ENCODE results near the gene CYB5R2. TPM values are rescaled to one million over a fixed set of nuclear protein-coding genes. Genes with fewer than 3 reads are reported as not detected.

The CYB5R2 gene
- 1 to 10 TPM in 1 of 3 donors, under 1 TPM in 2; 0.31 to 1.2 (median 0.55) TPM for total RNA-seq
- total RNA-seq (2013) = 1.3 TPM

GRCh38 chr11:7672960-7673723 is at the start of gene CYB5R2:
CYB5R2 (minus strand) TSS chr11:7673500; CDS start chr11:7672825, 675 bp downstream.
- Histone ChIP-seq H3K4me3 (ENCODE audit: low read length) (peak within 1 kb of the TSS; percentile 16), H3K27me3 (ENCODE audit: control insufficient read depth, insufficient read depth, low read length) (peaks cover 16% of the 10 kb centered on the region), H3K36me3 (ENCODE audit: control insufficient read depth, insufficient read depth, low read length) (no peaks in the 10 kb centered on the region), H3K9me3 (ENCODE audit: control insufficient read depth, insufficient read depth, low read length) (no peaks in the 10 kb centered on the region), H3K4me1 (ENCODE audit: control insufficient read depth, insufficient read depth, low read length) (peaks cover 19% of the 10 kb centered on the region), H3K27ac (ENCODE audit: low read length) (no peak within 1 kb of the TSS)
- H3K4me3 Mint-ChIP-seq = peak within 1 kb of the TSS; percentile 72
- peaks cover 34 to 46% of the 10 kb centered on the region in 2 donors for H3K27me3 Mint-ChIP-seq (ENCODE audit: low read depth in 2 of 2)
- intact Hi-C loops (cut with micrococcal nuclease) = no loop called here
- peaks cover 0 to 14% of the 10 kb centered on the region in 2 donors for H3K4me1 Mint-ChIP-seq
- ATAC-seq (peak; percentile 18 to 61 (median 59)), DNase-seq (peak in 1 of 2 donors; percentile 9)
- H3K36me3 Mint-ChIP-seq = no peaks in the 10 kb centered on the region
- no peaks in the 10 kb centered on the region for H3K9me3 Mint-ChIP-seq
- TF ChIP-seq CTCF (IDR thresholded peaks at IDR 0.05) = no peak
- WGBS (ENCODE audit: insufficient coverage) = 15% methylated on average over 40 of the region's 40 CpGs
- H3K27ac Mint-ChIP-seq = peak within 1 kb of the TSS in 1 of 2 donors; percentile 33

GRCh38 chr11:7714786-7715185 is 41.5 kb upstream of the CYB5R2 start:
- H3K4me3 ChIP-seq (ENCODE audit: low read length) = no peak overlapping the region
- H3K27me3 ChIP-seq (ENCODE audit: control insufficient read depth, insufficient read depth, low read length) = no peaks in the 10 kb centered on the region
- no peak for DNase-seq
- H3K9me3 ChIP-seq (ENCODE audit: control insufficient read depth, insufficient read depth, low read length) = no peaks in the 10 kb centered on the region
- H3K4me3 Mint-ChIP-seq = no peak overlapping the region
- no peaks in the 10 kb centered on the region for H3K36me3 ChIP-seq (ENCODE audit: control insufficient read depth, insufficient read depth, low read length)
- intact Hi-C loops (cut with micrococcal nuclease) = no loop called here
- H3K36me3 Mint-ChIP-seq = no peaks in the 10 kb centered on the region
- H3K27ac Mint-ChIP-seq = no peak overlapping the region
- WGBS (ENCODE audit: insufficient coverage) = no CpG with 5 or more reads among the region's 3 CpGs
- H3K4me1 Mint-ChIP-seq = no peaks in the 10 kb centered on the region
- ATAC-seq = no peak
- no peak overlapping the region for H3K27ac ChIP-seq (ENCODE audit: low read length)
- no peaks in the 10 kb centered on the region for H3K4me1 ChIP-seq (ENCODE audit: control insufficient read depth, insufficient read depth, low read length)
- H3K9me3 Mint-ChIP-seq = peaks cover 0 to 5% of the 10 kb centered on the region in 2 donors
- H3K27me3 Mint-ChIP-seq (ENCODE audit: low read depth in 2 of 2) = peaks cover 19% of the 10 kb centered on the region in 2 donors
- TF ChIP-seq CTCF (IDR thresholded peaks at IDR 0.05) = no peak

DNA sequence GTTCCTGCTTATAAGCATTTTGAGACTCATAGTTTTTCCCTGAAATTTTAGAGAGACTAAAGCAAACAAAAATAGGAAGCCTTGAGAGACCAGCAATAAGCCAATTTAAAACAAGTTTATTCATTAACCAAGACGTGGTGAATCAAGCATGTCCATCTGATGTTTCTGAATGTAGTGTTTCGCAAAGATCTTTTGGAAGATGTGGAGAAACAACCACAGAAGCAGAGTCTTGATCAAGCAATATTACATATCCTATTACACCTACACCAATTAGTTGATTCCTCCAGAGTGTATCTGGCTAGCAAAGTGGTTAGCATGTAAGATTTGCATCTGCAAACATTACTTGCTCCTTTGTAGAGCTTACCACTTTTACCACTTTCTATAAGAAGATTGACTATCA is 33.1 kb upstream of the CYB5R2 start, which contains the start of gene OVCH2:
OVCH2 (minus strand) TSS at position 101 of the 400 bp plus-strand sequence; CDS start at position 18, 83 bp downstream.
- intact Hi-C loops (cut with micrococcal nuclease) = no loop called here
- no peaks in the 10 kb centered on the region for H3K36me3 Mint-ChIP-seq
- TF ChIP-seq CTCF (IDR thresholded peaks at IDR 0.05) = no peak
- Histone ChIP-seq H3K27ac (ENCODE audit: low read length) (no peak within 1 kb of the TSS), H3K4me1 (ENCODE audit: control insufficient read depth, insufficient read depth, low read length) (no peaks in the 10 kb centered on the region), H3K9me3 (ENCODE audit: control insufficient read depth, insufficient read depth, low read length) (no peaks in the 10 kb centered on the region), H3K27me3 (ENCODE audit: control insufficient read depth, insufficient read depth, low read length) (no peaks in the 10 kb centered on the region), H3K4me3 (ENCODE audit: low read length) (no peak within 1 kb of the TSS), H3K36me3 (ENCODE audit: control insufficient read depth, insufficient read depth, low read length) (no peaks in the 10 kb centered on the region)
- ATAC-seq = no peak
- peaks cover 0 to 2% of the 10 kb centered on the region in 2 donors for H3K9me3 Mint-ChIP-seq
- H3K27ac Mint-ChIP-seq = no peak within 1 kb of the TSS
- no peak for DNase-seq
- H3K4me1 Mint-ChIP-seq = no peaks in the 10 kb centered on the region
- H3K27me3 Mint-ChIP-seq (ENCODE audit: low read depth in 2 of 2) = peaks cover 13 to 41% of the 10 kb centered on the region in 2 donors
- 67% methylated on average over 1 of the region's 2 CpGs for WGBS (ENCODE audit: insufficient coverage)
- H3K4me3 Mint-ChIP-seq = no peak within 1 kb of the TSS

All from natural killer cell (primary cell).